Subcutaneous abdominal adipose tissue (tissue), 5 donors: ENCODE results near the gene BICD1.

Experiments used
- H3K27ac ChIP-seq: one replicate; pipeline ENCODE4 v1.7.0; 2013; ENCODE audit warnings: low read depth, mild to moderate bottlenecking, inconsistent platforms, low read length, moderate library complexity
- H3K27me3 ChIP-seq, 5 donors: one replicate each; pipeline ENCODE4 v1.7.0; 2013; ENCODE audit warnings: low read length in 5 of 5, inconsistent platforms in 1 of 5; ENCODE audit not compliant: control insufficient read depth in 5 of 5, insufficient read depth in 4 of 5
- H3K36me3 ChIP-seq, 5 donors: one replicate each; pipeline ENCODE4 v1.7.0; 2013; ENCODE audit warnings: low read length in 5 of 5; ENCODE audit not compliant: control insufficient read depth in 5 of 5, insufficient read depth in 5 of 5
- H3K4me1 ChIP-seq, 5 donors: one replicate each; pipeline ENCODE4 v1.7.0; 2013; ENCODE audit warnings: low read length in 5 of 5, mild to moderate bottlenecking in 3 of 5, moderate library complexity in 1 of 5; ENCODE audit not compliant: control insufficient read depth in 5 of 5, insufficient read depth in 5 of 5
- H3K4me3 ChIP-seq, 5 donors: one replicate each; pipeline ENCODE4 v1.7.0; 2013; ENCODE audit warnings: low read length in 5 of 5, low read depth in 1 of 5
- H3K9ac ChIP-seq, 5 donors: one replicate each; pipeline ENCODE4 v1.7.0; 2013; ENCODE audit warnings: low read length in 5 of 5, mild to moderate bottlenecking in 4 of 5, moderate library complexity in 3 of 5
- H3K9me3 ChIP-seq, 5 donors: one replicate each; pipeline ENCODE4 v1.7.0; 2013; ENCODE audit warnings: low read length in 5 of 5; ENCODE audit not compliant: control insufficient read depth in 5 of 5
- donor health status: healthy.
- donor health status: healthy.
- donor health status: healthy.
- donor health status: healthy.
- donor health status: healthy.

BICD1 gene

GRCh38 chr12:32115404-32116104 is 8.9 kb downstream of the BICD1 start:
- H3K4me1 ChIP-seq, result peaks cover 0 to 7% (median 6%) of the 10 kb centered on the region in 5 donors
- no peak overlapping the region for H3K4me3 ChIP-seq
- no peaks in the 10 kb centered on the region for H3K36me3 ChIP-seq
- H3K27me3 ChIP-seq, result no peaks in the 10 kb centered on the region
- no peak overlapping the region for H3K9ac ChIP-seq
- no peak overlapping the region for H3K27ac ChIP-seq
- H3K9me3 ChIP-seq, result no peaks in the 10 kb centered on the region

- Histone ChIP-seq H3K4me1 (peaks cover 0 to 7% (median 6%) of the 10 kb centered on the region in 5 donors), H3K4me3 (no peak overlapping the region), H3K27ac (no peak overlapping the region)
Observed at GRCh38 chr12:32116897-32117296, 10.2 kb downstream of the BICD1 start.

GRCh38 chr12:32117316-32117715 is 10.7 kb downstream of the BICD1 start:
- Histone ChIP-seq H3K4me3 (no peak overlapping the region), H3K9ac (no peak overlapping the region), H3K27ac (no peak overlapping the region), H3K4me1 (peaks cover 0 to 7% (median 6%) of the 10 kb centered on the region in 5 donors), H3K36me3 (no peaks in the 10 kb centered on the region), H3K9me3 (no peaks in the 10 kb centered on the region), H3K27me3 (no peaks in the 10 kb centered on the region)

More at GRCh38 chr12:32116897-32117296, 10.2 kb downstream of the BICD1 start:
- Histone ChIP-seq H3K9ac (no peak overlapping the region), H3K9me3 (no peaks in the 10 kb centered on the region), H3K27me3 (no peaks in the 10 kb centered on the region), H3K36me3 (no peaks in the 10 kb centered on the region)

GRCh38 chr12:32118806-32119205 is 12.2 kb downstream of the BICD1 start:
- Histone ChIP-seq H3K4me1 (peaks cover 0 to 7% (median 6%) of the 10 kb centered on the region in 5 donors), H3K4me3 (no peak overlapping the region), H3K27me3 (no peaks in the 10 kb centered on the region), H3K27ac (no peak overlapping the region), H3K9ac (no peak overlapping the region), H3K9me3 (no peaks in the 10 kb centered on the region), H3K36me3 (no peaks in the 10 kb centered on the region)

- H3K4me3 ChIP-seq, result no peak overlapping the region
- H3K4me1 ChIP-seq, result peaks cover 0 to 13% (median 5%) of the 10 kb centered on the region in 5 donors
- no peak overlapping the region for H3K27ac ChIP-seq
- no peaks in the 10 kb centered on the region for H3K9me3 ChIP-seq
- no peaks in the 10 kb centered on the region for H3K27me3 ChIP-seq
- no peak overlapping the region for H3K9ac ChIP-seq
- no peaks in the 10 kb centered on the region for H3K36me3 ChIP-seq
Observed at GRCh38 chr12:32120419-32120818, 13.8 kb downstream of the BICD1 start.

- Histone ChIP-seq H3K4me1 (peaks cover 0 to 6% (median 0%) of the 10 kb centered on the region in 5 donors), H3K36me3 (no peaks in the 10 kb centered on the region), H3K9ac (no peak overlapping the region), H3K27me3 (no peaks in the 10 kb centered on the region), H3K4me3 (no peak overlapping the region), H3K9me3 (no peaks in the 10 kb centered on the region), H3K27ac (no peak overlapping the region)
Observed at GRCh38 chr12:32124637-32125036, 18.0 kb downstream of the BICD1 start.

GRCh38 chr12:32125455-32126084 is 18.9 kb downstream of the BICD1 start:
- H3K4me3 ChIP-seq, result no peak overlapping the region
- peaks cover 0 to 6% (median 0%) of the 10 kb centered on the region in 5 donors for H3K4me1 ChIP-seq
- no peaks in the 10 kb centered on the region for H3K36me3 ChIP-seq
- no peak overlapping the region for H3K9ac ChIP-seq
- no peaks in the 10 kb centered on the region for H3K27me3 ChIP-seq
- no peaks in the 10 kb centered on the region for H3K9me3 ChIP-seq
- no peak overlapping the region for H3K27ac ChIP-seq

GRCh38 chr12:32126720-32127119 is 20.1 kb downstream of the BICD1 start:
- H3K4me1 ChIP-seq, result peaks cover 0 to 6% (median 0%) of the 10 kb centered on the region in 5 donors
- no peaks in the 10 kb centered on the region for H3K27me3 ChIP-seq
- H3K9me3 ChIP-seq, result no peaks in the 10 kb centered on the region
- no peak overlapping the region for H3K9ac ChIP-seq
- H3K36me3 ChIP-seq, result no peaks in the 10 kb centered on the region
- no peak overlapping the region for H3K27ac ChIP-seq
- H3K4me3 ChIP-seq, result no peak overlapping the region

GRCh38 chr12:32131666-32132065 is 25.0 kb downstream of the BICD1 start:
- H3K9ac ChIP-seq, result no peak overlapping the region
- H3K36me3 ChIP-seq, result no peaks in the 10 kb centered on the region
- no peaks in the 10 kb centered on the region for H3K27me3 ChIP-seq
- H3K27ac ChIP-seq, result no peak overlapping the region
- H3K4me3 ChIP-seq, result no peak overlapping the region
- H3K4me1 ChIP-seq, result peaks cover 0 to 8% (median 0%) of the 10 kb centered on the region in 5 donors
- H3K9me3 ChIP-seq, result no peaks in the 10 kb centered on the region

GRCh38 chr12:32134101-32134888 is 27.6 kb downstream of the BICD1 start:
- Histone ChIP-seq H3K27ac (no peak overlapping the region), H3K4me3 (no peak overlapping the region), H3K4me1 (peaks cover 0 to 8% (median 5%) of the 10 kb centered on the region in 5 donors), H3K27me3 (no peaks in the 10 kb centered on the region), H3K36me3 (no peaks in the 10 kb centered on the region), H3K9me3 (no peaks in the 10 kb centered on the region), H3K9ac (peak overlapping the region in 1 of 5 donors; percentile 11)
